Measurements from ENCODE around the gene AHCTF1. TPM values are rescaled to one million over a fixed set of nuclear protein-coding genes. Genes with fewer than 3 reads are reported as not detected.
A peak's percentile ranks its signal among the peaks of the same experiment; 100 is the strongest.
"Not testable (repeated sequence)": the region's sequence is repeated elsewhere in the genome, so short reads cannot be mapped to it uniquely, and the experiment has no call there.

AHCTF1 gene
- total RNA-seq, 1 experiment from 2014 or later = 112 TPM

GRCh38 chr1:246893191-246893939 is 38.4 kb downstream of the AHCTF1 start:
- no peaks in the 10 kb centered on the region for H3K27me3 Mint-ChIP-seq (ENCODE audit: insufficient read depth, unreplicated experiment)
- TF ChIP-seq, protein P1, sequence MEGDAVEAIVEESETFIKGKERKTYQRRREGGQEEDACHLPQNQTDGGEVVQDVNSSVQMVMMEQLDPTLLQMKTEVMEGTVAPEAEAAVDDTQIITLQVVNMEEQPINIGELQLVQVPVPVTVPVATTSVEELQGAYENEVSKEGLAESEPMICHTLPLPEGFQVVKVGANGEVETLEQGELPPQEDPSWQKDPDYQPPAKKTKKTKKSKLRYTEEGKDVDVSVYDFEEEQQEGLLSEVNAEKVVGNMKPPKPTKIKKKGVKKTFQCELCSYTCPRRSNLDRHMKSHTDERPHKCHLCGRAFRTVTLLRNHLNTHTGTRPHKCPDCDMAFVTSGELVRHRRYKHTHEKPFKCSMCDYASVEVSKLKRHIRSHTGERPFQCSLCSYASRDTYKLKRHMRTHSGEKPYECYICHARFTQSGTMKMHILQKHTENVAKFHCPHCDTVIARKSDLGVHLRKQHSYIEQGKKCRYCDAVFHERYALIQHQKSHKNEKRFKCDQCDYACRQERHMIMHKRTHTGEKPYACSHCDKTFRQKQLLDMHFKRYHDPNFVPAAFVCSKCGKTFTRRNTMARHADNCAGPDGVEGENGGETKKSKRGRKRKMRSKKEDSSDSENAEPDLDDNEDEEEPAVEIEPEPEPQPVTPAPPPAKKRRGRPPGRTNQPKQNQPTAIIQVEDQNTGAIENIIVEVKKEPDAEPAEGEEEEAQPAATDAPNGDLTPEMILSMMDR (IDR thresholded peaks at IDR 0.05; ENCODE audit: unreplicated experiment) = no peak
- no peaks in the 10 kb centered on the region for H3K4me1 Mint-ChIP-seq (ENCODE audit: insufficient read depth, unreplicated experiment)
- CTCF ChIA-PET = interaction anchor here (0.7 to 3.5 kb wide), 3 partner anchors 8 to 260 kb away, joined by 3 to 21 read pairs (median 3); no protein-coding TSS in a partner anchor
- H3K9me3 Mint-ChIP-seq (ENCODE audit: unreplicated experiment) = no peaks in the 10 kb centered on the region
- no peak overlapping the region for H3K4me3 Mint-ChIP-seq (ENCODE audit: unreplicated experiment)
- POLR2A ChIA-PET = interaction anchor here (0.8 to 1.6 kb wide), 2 partner anchors 185 to 211 kb away, joined by 3 to 5 read pairs; partner anchors contain the start of gene ZNF670
- H3K27ac Mint-ChIP-seq (ENCODE audit: low read depth, unreplicated experiment) = peak overlapping the region; percentile 58
- DNase-seq (ENCODE audit: unreplicated experiment) = no peak
- intact Hi-C loops (cut with micrococcal nuclease) = no loop called here
- BruUV-seq (replicated peaks) = no TSS peak
- peaks cover 100% of the 10 kb centered on the region for H3K36me3 Mint-ChIP-seq (ENCODE audit: insufficient read depth, unreplicated experiment)

- intact Hi-C loops (cut with micrococcal nuclease) = no loop called here
- Mint-ChIP-seq H3K4me3 (ENCODE audit: unreplicated experiment) (no peak overlapping the region), H3K9me3 (ENCODE audit: unreplicated experiment) (no peaks in the 10 kb centered on the region), H3K27ac (ENCODE audit: low read depth, unreplicated experiment) (peak overlapping the region; percentile 37), H3K4me1 (ENCODE audit: insufficient read depth, unreplicated experiment) (no peaks in the 10 kb centered on the region), H3K27me3 (ENCODE audit: insufficient read depth, unreplicated experiment) (no peaks in the 10 kb centered on the region), H3K36me3 (ENCODE audit: insufficient read depth, unreplicated experiment) (peaks cover 100% of the 10 kb centered on the region)
- ChIA-PET POLR2A (interaction anchor here (0.7 to 1.1 kb wide), 4 partner anchors 13 to 42 kb away, joined by 3 read pairs; no protein-coding TSS in a partner anchor), CTCF (interaction anchor here (0.9 to 3.5 kb wide), 4 partner anchors 12 to 53 kb away, joined by 3 to 21 read pairs (median 3); no protein-coding TSS in a partner anchor)
- BruUV-seq (replicated peaks) = no TSS peak
- DNase-seq (ENCODE audit: unreplicated experiment) = no peak
- TF ChIP-seq, protein P1 (IDR thresholded peaks at IDR 0.05; ENCODE audit: unreplicated experiment) = no peak
Measured at GRCh38 chr1:246891105-246891504, 40.6 kb downstream of the AHCTF1 start.

DNA sequence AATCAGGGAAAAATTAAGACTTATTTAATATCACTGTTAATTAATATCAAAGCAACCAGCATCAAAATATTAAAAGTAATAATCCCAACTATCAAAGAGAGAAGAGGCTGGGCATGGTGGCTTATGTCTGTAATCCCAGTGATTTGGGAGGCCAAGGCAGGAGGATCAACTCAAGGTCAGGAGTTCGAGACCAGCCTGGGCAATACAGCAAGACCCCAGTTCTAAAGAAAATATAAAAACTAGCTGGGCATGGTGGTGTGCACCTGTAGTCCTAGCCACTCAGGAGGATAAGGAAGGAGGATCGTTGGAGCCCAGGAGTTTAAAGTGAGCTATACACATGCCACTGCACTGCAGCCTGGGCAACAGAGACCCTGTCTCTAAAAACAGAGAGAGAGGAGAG is 43.2 kb downstream of the AHCTF1 start:
- peaks cover 100% of the 10 kb centered on the region for H3K36me3 Mint-ChIP-seq (ENCODE audit: insufficient read depth, unreplicated experiment)
- no peak for DNase-seq (ENCODE audit: unreplicated experiment)
- no peaks in the 10 kb centered on the region for H3K9me3 Mint-ChIP-seq (ENCODE audit: unreplicated experiment)
- intact Hi-C loops (cut with micrococcal nuclease) = no loop called here
- TF ChIP-seq, protein P1 (IDR thresholded peaks at IDR 0.05; ENCODE audit: unreplicated experiment) = no peak
- CTCF ChIA-PET = interaction anchor here (1.4 kb wide), 1 partner anchor 19 kb away, joined by 4 read pairs; no protein-coding TSS in a partner anchor
- no peak overlapping the region for H3K4me3 Mint-ChIP-seq (ENCODE audit: unreplicated experiment)
- no TSS peak for BruUV-seq (replicated peaks)
- POLR2A ChIA-PET = interaction anchor here (1.2 to 1.4 kb wide), 2 partner anchors 9 to 190 kb away, joined by 3 to 5 read pairs; partner anchors contain the start of gene ZNF670
- H3K27ac Mint-ChIP-seq (ENCODE audit: low read depth, unreplicated experiment) = peak overlapping the region; percentile 8
- H3K27me3 Mint-ChIP-seq (ENCODE audit: insufficient read depth, unreplicated experiment) = no peaks in the 10 kb centered on the region
- H3K4me1 Mint-ChIP-seq (ENCODE audit: insufficient read depth, unreplicated experiment) = peaks cover 6% of the 10 kb centered on the region

GRCh38 chr1:246885389-246885788 is 46.4 kb downstream of the AHCTF1 start:
- H3K4me1 Mint-ChIP-seq (ENCODE audit: insufficient read depth, unreplicated experiment); H3K9me3 Mint-ChIP-seq (ENCODE audit: unreplicated experiment); BruUV-seq (replicated peaks); H3K27me3 Mint-ChIP-seq (ENCODE audit: insufficient read depth, unreplicated experiment); DNase-seq (ENCODE audit: unreplicated experiment); intact Hi-C loops (cut with micrococcal nuclease); H3K4me3 Mint-ChIP-seq (ENCODE audit: unreplicated experiment): not testable (repeated sequence)
- Mint-ChIP-seq H3K36me3 (ENCODE audit: insufficient read depth, unreplicated experiment) (peaks cover 91% of the 10 kb centered on the region), H3K27ac (ENCODE audit: low read depth, unreplicated experiment) (peak overlapping the region; percentile 59)
- CTCF ChIA-PET = interaction anchor here (0.6 to 0.7 kb wide), 3 partner anchors 15 to 601 kb away, joined by 3 to 4 read pairs (median 3); no protein-coding TSS in a partner anchor
- POLR2A ChIA-PET = interaction anchor here (0.5 to 2.4 kb wide), 6 partner anchors 9 to 194 kb away, joined by 3 to 7 read pairs (median 6); partner anchors contain the start of gene ZNF670

Measured in MCF 10A (cell line).